Measurements from ENCODE around the gene PHACTR2.

DNA sequence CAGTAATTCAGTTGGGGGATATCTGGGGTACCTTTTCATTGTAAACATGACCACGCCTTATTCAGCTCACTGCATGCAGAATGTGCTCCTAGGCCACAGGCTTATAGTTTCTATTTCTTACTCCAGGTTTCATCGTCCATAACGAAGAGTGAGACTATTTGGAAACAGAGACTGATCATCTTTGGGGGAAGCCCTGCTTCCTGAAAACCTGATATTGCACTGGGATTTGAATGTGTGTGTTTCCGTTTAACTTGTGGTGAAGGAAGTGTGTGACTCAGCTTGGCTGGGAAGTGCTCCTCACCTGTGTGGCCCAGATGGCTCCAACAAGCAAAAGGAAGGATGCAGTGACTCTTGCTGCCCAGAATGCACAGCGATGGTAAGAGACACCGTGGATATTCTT lies 145.8 kb downstream of the PHACTR2 start:
- TF ChIP-seq, protein P1, sequence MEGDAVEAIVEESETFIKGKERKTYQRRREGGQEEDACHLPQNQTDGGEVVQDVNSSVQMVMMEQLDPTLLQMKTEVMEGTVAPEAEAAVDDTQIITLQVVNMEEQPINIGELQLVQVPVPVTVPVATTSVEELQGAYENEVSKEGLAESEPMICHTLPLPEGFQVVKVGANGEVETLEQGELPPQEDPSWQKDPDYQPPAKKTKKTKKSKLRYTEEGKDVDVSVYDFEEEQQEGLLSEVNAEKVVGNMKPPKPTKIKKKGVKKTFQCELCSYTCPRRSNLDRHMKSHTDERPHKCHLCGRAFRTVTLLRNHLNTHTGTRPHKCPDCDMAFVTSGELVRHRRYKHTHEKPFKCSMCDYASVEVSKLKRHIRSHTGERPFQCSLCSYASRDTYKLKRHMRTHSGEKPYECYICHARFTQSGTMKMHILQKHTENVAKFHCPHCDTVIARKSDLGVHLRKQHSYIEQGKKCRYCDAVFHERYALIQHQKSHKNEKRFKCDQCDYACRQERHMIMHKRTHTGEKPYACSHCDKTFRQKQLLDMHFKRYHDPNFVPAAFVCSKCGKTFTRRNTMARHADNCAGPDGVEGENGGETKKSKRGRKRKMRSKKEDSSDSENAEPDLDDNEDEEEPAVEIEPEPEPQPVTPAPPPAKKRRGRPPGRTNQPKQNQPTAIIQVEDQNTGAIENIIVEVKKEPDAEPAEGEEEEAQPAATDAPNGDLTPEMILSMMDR (IDR thresholded peaks at IDR 0.05 in 4 of 5, conservative IDR thresholded peaks at IDR 0.05 in 1 of 5): no peak
- TF ChIP-seq POLR2A (IDR thresholded peaks at IDR 0.05): no peak
